NOMO-1 treated with dmso at 0.1 percent for 144 hours (cell line): ENCODE measurements around the gene FXR1.
"Not testable (repeated sequence)": the region's sequence is repeated elsewhere in the genome, so short reads cannot be mapped to it uniquely, and the experiment has no call there.

Experiments
- DNase-seq: peaks from one replicate; lab custom pipeline; 2025; ENCODE audit not compliant: unreplicated experiment; lab: John Stamatoyannopoulos, UW

The FXR1 gene

DNA sequence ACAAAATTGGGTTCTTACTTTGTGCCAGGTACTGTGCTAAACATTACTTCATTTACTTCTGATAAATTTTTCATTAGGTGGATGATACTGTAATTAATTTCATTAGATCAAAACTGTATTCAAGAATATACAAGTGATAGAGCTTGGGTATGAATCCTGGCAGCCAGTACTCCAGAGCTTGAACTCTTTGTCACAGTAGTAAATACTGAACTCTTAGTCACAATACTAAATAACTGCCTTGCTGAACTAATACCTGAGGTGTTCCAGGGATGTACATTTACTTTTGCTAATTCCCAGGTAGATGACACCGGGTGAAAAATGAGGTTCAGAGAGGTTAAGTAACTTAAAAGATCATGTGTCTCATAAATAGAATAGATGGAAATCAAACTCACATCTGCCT lies 20.3 kb downstream of the FXR1 start:
- DNase-seq: no peak

DNA sequence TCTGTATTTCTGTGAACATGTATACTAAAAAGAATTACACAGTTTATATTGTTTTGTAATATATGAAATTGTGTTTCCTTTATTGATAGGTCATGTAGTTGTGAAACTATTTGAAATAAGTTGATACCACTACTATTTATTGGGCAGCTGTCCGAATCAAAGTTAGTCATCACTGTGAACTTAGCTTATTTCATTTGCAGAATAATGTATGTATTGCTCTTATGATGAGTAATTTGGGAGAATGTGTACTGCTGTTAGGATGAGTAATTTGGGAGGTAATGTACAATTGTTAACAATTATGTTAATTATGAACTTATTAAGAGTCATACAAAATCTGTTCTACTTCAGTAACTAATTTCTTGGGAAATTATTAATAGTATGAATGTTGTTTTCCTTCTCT lies 22.2 kb downstream of the FXR1 start:
- no peak for DNase-seq

DNA sequence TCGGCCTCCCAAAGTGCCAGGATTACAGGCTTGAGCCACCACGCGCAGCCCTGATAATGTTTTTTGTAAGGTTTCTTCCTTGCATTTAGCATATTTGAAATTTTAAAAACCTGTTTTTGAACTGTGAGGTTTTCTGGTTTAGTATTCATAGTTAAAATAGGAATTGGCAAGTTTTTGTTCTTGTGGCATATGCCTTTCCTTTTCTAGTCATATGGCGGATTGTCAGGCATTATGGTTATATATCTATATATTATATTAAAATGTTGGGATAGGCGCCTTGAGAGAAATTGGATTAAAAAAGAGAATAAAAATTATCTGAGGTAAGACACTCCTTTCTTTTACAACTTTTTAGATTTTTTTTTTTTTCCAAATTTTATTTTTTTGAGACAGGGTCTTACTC lies 28.4 kb downstream of the FXR1 start:
- no peak for DNase-seq

DNA sequence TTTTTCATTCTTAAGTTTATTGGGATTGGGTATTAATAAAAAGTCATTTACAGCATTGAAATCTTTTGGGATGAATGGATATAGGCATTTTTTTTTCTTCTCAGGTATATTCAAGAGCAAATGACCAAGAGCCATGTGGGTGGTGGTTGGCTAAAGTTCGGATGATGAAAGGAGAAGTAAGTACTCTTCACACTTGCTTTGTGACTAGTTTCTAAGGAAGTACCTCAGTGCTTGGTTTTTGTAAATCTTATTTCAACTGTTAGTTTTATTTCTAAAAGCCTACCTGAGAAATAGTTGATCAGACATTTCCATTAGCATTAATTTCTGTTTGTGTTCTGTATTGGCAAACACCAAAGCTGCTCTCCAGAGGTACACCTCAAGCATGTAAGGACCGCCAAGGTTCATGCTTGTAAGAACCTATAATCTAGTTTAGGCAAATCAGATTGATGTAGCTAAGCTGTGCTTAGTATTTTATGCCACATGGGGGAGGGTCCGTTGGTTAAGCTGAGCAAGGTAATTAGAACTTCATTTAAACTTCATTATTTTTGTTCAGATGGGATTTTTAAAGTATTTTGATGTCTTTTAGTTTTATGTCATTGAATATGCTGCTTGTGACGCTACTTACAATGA lies 35.4 kb downstream of the FXR1 start:
- peak; percentile 51 for DNase-seq

DNA sequence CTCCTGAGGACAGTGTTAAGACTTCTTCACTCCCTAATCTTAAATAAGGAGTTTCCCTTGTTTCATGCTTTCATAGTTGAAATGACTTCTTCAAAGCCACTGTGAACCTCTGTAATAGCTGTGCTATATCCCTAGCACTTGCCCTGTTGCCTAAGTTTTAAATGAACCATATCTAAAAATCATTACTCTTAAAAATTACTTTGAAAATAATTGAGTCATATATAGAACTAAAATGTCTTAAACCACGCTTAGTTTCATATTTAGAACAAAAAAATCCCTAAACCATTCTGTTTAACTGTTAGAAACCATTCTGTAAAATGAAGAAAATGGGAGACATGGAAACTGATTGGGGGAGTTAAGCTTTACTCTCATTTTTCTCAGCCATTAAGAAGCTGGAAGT lies 47.2 kb downstream of the FXR1 start:
- DNase-seq: no peak

DNA sequence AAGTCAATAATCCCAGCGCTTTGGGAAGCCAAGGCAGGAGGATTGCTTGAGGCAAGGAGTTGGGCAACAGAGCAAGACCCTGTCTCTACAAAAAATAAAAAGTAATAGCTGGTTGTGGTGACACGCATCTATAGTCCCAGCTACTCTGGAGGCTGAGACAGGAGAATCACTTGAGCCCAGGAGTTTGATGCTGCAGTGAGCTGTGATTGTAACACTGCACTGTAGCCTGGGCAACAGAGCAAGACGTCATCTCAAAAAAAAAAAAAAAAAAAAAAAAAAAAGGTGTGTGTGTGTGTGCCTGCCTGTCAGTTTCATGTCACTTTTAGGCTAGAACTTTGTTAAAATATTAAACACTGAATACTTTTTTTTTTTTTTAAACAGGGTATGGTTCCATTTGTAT lies 48.6 kb downstream of the FXR1 start:
- no peak for DNase-seq

DNA sequence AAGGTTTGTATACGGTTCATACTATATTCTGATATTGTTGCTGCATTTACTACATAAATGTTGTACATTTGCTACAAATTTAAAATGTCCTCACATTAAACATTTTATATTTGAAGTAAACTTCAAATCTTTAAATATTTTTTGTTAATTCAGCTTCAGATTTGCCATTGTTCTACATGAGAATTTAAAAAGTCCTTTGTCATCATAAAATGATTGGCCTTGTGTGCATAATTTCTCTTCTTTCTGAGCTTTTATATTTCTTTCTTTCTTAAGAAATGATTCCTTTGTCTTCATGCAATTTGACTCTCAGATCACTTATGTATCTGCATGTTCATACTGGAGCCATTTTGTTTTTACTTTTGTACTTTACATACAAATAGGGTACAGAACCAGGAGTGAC lies 49.1 kb downstream of the FXR1 start:
- DNase-seq: no peak

DNA sequence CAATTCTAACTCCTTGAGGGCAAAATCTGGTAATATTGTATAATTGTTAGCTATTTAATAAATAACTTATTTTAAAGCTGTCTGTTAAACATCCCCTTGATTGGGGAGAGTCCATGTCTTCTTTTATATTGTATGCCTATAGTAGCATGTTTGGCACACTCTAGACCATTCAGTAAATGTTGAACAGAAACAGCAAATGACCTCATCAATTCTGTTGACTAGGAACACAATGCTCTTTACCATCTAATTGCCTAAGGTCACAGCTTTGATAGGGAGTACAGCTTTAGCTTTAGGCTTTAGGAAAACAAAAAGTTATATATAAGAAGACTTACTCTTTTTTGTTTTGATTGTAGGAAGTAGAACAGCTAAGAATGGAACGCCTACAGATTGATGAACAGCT lies 50.1 kb downstream of the FXR1 start:
- no peak for DNase-seq

DNA sequence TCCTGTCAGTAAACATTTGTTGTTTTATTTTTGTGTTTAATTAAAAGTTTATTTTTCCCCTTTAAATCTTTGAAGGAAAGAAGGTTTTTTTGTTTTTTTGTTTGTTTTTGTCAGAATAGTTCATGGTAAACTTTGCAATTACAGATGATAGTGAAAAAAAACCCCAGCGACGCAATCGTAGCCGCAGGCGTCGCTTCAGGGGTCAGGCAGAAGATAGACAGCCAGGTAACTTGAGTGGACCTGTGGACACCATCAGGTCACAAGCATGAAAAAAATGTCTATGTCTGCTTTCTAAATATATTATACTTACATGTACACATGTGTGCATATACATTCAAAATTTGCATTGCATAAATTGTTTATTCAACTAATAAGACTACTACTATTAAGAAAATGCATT lies 58.5 kb downstream of the FXR1 start:
- DNase-seq: no peak

DNA sequence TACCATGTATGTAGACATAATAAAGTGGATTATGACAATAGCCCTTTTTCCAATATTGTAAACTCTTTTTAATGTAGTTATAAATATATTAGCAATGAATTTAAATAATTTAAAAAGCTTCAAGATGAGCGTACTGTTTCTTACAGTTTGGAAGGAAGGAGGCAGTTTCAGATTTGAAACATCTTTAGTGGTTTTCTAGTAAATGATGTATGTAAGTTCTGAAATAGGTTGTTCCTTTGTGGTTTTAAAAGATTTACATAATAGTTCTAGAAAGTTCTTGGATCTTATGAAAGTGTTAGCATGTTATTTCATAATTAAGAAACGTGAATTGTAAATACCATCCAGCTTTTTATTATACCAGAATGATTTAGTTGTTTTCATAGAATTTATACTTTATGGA lies 61.1 kb downstream of the FXR1 start:
- no peak for DNase-seq

DNA sequence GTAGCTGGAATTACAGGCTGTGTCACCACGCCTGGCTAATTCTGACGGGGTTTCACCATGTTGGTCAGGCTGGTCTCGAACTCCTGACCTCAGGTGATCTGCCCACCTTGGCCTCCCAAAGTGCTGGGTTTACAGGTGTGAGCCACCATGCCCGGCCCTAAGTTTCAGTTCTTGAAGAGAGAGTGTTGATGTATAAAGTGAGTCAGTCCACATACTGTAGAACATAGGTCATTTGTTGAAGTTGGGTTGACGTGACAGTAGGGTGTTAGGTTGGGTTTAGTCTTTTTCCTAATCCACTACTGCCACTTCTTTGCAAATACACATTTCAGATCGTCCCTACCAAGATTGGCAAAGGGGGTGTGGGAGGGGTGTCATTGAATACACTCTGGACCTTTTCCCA lies 61.8 kb downstream of the FXR1 start:
- no peak for DNase-seq

DNA sequence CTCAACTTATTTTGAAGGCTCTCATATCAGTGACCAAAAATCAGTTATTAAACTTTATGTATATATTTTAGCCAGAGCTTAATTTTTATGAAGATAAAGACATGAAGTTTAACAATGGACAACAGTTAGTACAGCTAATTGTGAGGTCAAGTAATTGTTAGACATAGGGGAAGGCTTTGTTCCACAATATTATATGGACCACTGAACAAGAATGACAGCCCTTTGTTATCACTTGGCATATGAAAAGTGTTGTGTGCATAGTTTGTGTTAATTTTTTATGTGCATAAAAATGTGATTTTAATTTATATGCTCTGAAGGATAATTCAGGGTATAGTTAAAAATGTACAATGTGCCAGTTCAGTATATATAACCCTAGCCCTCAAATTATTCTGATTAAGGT lies 65.0 kb downstream of the FXR1 start:
- no peak for DNase-seq

DNA sequence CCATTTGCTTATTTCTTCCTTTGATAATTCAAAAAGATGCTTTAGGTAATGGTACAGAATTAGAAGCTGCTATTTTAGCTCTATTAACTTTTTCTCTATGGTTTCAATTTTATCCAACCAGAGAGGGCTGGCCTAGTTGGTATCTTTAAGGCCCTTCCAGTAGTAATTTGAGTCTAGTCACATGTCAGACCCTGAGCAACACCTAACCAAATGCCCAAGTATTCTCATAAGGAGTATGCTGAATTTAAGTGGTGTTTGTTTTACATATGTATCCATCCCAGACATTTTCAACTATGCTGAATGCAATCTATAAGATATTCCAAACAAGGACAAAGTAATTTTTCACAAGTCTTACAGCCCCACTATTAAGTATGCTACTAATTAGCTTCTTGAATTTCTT lies 67.5 kb downstream of the FXR1 start:
- DNase-seq: no peak

DNA sequence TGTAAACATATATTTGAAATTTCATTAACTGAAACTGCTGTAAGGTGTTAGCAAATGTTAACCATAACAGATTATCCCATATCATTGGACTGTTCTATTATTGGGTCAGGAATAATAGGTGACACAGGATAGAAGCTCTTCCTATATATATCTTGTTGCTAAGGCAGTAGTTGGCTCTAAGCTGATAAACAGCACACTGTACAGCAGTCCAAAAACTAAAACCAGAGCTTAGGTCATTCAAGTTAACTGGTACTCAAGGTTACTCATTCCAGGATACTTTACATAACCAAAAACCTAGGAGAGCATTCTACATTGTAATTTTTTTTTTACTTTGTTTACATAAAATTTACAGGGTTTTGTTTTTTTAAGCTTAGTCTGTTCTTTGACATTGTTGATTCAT lies 68.1 kb downstream of the FXR1 start:
- DNase-seq: no peak

DNA sequence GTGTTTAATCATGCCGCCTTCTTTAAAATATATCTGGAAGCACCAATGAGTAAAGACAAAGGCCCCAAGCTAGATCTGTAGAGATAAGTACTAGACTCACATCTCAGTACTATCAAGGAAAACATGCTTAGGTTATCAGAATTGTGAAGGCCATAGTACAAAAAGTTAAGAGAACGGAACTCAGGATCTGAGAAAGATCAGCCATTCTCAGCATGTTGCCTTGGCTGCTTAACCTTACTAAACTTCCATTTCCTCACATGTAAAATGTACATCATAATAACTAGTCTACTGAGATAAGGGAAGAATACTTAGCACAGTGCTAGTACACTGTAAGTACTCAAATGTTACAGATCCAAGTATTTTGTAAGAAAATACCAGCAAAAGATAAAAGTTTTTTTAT lies 69.4 kb downstream of the FXR1 start:
- no peak for DNase-seq

DNA sequence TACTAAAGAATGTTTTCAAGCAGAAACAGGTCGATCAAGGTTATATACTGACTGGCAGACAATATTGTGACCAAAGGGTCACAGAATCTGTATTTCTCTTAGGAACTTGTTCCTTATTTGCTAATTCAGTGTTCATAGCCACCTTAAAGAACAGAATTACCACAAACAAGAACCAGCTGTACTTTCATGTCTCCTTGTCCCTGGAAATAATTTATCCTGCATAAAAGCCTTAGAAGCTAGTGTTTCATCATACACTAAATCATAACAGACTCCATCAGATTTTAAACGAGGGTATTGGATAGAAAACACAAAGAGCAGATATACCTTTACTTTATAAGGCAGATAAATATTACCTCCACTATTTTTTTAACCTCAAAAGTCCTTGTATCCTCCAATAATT lies 70.7 kb downstream of the FXR1 start:
- DNase-seq: no peak

DNA sequence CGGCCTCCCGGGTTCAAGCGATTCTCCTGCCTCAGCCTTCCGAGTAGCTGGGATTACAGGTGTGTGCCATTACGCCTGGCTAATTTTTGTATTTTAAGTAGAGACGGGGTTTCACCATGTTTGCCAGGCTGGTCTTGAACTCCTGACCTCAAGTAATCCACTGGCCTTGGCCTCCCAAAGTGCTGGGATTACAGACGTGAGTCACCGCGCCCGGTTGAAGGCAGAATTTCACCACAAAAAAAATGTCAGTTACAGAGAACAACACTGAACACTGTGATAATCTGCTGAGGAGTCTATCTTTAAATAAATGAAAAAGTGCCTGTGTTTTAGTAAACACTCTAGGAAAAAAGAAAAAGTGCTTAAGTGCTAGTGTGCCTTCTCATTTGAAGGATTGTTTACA lies 73.9 kb downstream of the FXR1 start:
- DNase-seq: not testable (repeated sequence)

DNA sequence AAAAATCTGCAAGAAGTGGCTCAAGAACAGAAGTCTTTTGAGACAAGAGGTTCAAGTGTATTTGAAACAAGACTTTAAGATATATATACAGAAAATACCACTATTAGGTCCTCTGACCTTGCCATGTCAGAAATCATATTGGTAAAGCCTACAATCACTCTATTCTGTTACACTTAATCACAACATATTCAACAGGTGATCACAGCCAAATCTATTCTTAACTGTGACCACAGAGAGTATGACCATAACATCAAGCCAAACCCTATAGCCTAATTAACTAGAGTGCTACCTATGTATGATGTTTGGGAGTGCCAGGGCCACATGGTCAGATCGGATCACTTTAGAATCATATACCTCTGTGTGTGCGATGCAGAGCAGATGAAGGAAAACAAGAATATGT lies 74.9 kb downstream of the FXR1 start:
- no peak for DNase-seq

DNA sequence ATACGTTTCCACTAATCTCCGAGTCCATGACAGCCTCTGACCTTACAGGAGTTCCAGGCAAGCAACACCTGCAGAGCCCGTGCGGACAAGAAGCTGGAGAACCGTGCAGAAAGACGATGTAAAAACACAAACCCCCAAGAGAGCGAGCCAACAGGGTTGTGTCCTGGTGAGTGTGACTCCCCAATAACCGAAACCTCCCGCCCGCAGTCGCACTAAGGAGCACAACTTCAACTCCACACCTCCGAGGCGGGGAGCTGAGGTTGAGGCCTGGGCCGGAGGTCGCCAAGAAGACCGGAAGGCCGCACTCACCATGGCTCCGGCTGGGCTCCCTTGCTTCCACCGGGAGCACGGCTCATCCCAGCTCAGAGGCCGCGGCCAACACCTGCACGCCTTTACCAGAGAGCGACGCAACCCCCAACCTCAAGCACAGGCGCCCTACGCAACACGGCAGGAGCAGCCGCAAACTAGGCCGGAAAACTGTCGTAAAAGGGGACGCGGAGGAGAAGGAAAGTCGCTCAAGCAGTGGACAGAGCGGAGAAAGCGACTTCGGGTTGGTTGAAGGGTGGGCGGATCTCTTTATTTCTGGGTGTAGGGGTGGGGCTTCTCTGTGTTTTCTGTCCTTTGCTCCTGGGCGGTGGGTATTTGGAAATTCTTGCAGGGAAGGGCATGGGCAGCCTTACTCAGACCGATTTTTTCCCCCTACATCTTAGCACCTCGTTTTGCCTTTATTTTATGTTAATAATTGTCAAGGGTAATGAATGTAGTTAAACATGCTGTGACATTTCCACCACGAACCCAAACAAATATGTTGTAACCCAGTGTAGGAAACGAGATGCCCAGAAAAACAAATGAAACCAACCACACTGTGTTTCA lies 77.1 kb downstream of the FXR1 start, which contains the start of gene DNAJC19:
TSS of gene DNAJC19 (minus strand) at position 446 of the 873 bp plus-strand sequence. CDS start at position 312, 134 bp downstream.
- peak; percentile 99 for DNase-seq

DNA sequence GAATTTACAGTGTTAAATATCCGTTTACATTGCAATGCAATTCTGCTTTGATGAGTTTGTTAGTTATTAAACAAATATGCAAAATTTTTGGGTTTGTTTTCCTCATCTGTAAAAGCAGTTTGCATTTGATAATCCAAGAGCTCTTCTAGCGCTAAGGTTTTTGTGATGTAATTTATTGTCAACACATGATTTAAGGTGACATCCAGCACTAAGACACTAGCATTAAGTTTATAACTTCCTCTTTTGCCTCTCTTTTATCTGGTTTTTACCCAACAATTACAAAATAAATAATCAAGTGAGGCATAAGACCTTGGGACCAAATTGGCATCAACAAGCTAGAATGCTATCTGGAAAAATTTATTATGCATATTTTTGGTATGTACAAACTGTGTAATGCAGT lies 78.0 kb downstream of the FXR1 start:
- peak; percentile 27 for DNase-seq

DNA sequence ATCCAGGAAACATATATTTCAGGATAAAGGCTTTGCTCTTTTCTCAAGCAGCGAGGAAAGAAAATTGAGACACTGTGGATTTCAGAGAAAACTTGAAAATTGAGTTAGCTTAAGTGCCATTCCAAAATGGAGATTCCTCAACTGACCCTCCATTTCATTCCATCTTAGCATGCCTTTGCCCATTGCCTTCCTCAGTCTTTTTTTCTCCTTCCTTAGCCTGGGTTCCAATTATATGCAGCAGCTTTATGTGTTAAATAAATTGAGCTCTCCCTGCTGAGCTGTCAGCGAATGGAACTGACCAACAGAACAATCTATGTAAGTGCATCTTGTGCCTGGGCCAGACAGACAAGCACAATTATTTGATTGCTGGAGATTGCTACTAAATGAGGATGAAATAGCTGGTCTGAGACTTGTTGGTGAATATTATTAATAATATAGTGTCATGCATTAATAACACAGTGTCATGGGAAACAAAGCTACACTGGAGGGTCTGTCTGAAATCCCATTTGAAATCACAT lies 84.0 kb downstream of the FXR1 start:
- no peak for DNase-seq

DNA sequence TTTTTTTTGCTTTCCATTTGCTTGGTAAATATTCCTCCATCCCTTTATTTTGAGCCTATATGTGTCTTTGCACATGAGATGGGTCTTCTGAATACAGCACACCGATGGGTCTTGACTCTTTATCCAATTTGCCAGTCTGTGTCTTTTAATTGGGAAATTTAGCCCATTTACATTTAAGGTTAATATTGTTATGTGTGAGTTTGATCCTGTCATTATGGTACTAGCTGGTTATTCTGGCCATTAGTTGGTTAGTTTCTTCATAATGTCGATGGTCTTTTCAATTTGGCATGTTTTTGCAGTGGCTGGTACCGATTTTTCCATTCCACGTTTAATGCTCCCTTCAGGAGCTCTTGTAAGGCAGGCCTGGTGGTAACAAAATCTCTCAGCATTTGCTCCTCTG lies 89.9 kb downstream of the FXR1 start:
- DNase-seq: not testable (repeated sequence)
